WTC11 (cell line): ENCODE results near the gene LCE3A.

ENCODE experiments used
- CTCF ChIP-seq: fragments of 200-600 bp; IDR thresholded peaks from 2 replicates; pipeline ENCODE4 v1.8.0; 2022; ENCODE audit warnings: antibody characterized with exemption
- JAZF1 ChIP-seq: fragments of 250-450 bp; sonication (Bioruptor Pico); IDR thresholded peaks from 2 replicates; pipeline ENCODE4 v1.9.0; 2021; ENCODE audit warnings: moderate library complexity, mild to moderate bottlenecking, inconsistent platforms
- KAT7 ChIP-seq: sonication (generic); formaldehyde crosslinking; IDR thresholded peaks from 2 replicates; pipeline ENCODE4 v1.8.1; 2023; ENCODE audit warnings: missing genetic modification reagents, mild to moderate bottlenecking, borderline replicate concordance
- NFYB ChIP-seq: sonication (generic); formaldehyde crosslinking; conservative IDR thresholded peaks from 2 replicates; pipeline ENCODE4 v1.8.0; 2022; ENCODE audit warnings: low read depth, missing genetic modification reagents

GRCh38 chr1:152654110-152654509 lies 31.2 kb upstream of the LCE3A start:
- TF ChIP-seq JAZF1 (CRISPR knock-in tag), result no peak
- TF ChIP-seq CTCF, result no peak
- no peak for TF ChIP-seq KAT7 (CRISPR knock-in tag)
- no peak for TF ChIP-seq NFYB
